Measurements from ENCODE around the gene ARHGAP11B.
"Not testable (repeated sequence)": the region's sequence is repeated elsewhere in the genome, so short reads cannot be mapped to it uniquely, and the experiment has no call there.

DNA sequence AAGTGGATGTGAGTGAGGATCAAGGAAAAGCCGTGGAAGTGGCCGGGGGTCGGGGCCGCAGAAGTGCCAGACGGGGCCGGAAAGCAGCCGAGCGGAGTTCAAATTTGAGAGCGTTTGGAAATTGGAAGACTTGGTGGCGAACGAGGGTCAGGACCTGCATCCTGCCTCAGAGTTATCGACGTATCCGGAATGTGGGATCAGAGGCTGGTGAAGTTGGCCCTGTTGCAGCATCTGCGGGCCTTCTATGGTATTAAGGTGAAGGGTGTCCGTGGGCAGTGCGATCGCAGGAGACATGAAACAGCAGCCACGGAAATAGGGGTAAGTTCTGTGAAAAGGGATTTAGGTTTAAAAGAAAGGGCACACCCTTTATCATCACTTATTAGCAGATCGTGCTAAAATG lies 704 bp downstream of the ARHGAP11B start:
- TF ChIP-seq, protein P1, sequence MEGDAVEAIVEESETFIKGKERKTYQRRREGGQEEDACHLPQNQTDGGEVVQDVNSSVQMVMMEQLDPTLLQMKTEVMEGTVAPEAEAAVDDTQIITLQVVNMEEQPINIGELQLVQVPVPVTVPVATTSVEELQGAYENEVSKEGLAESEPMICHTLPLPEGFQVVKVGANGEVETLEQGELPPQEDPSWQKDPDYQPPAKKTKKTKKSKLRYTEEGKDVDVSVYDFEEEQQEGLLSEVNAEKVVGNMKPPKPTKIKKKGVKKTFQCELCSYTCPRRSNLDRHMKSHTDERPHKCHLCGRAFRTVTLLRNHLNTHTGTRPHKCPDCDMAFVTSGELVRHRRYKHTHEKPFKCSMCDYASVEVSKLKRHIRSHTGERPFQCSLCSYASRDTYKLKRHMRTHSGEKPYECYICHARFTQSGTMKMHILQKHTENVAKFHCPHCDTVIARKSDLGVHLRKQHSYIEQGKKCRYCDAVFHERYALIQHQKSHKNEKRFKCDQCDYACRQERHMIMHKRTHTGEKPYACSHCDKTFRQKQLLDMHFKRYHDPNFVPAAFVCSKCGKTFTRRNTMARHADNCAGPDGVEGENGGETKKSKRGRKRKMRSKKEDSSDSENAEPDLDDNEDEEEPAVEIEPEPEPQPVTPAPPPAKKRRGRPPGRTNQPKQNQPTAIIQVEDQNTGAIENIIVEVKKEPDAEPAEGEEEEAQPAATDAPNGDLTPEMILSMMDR (conservative IDR thresholded peaks at IDR 0.05; ENCODE audit: low read length), result not testable (repeated sequence)
- TF ChIP-seq EZH2phosphoT487 (IDR thresholded peaks at IDR 0.05; ENCODE audit: borderline replicate concordance, low read depth, low read length), result not testable (repeated sequence)

Data from OCI-LY7 (cell line).